GM23248 (cell line): ENCODE results near the gene LGR5. TPM values are rescaled to one million over a fixed set of nuclear protein-coding genes. Genes with fewer than 3 reads are reported as not detected.
A peak's percentile ranks its signal among the peaks of the same experiment; 100 is the strongest.

Source experiments
- DNase-seq: peaks from one replicate; pipeline ENCODE4 v3.0.0-alpha.2; 2015
- H2AFZ ChIP-seq: fragments of 200-600 bp; sonication (generic); 2 replicates; pipeline ENCODE4 v1.6.1; 2016; ENCODE audit warnings: antibody characterized with exemption
- H3F3A ChIP-seq: fragments of 200-600 bp; sonication (generic); 2 replicates; pipeline ENCODE4 v1.6.1; 2016; ENCODE audit warnings: mild to moderate bottlenecking, antibody characterized with exemption, mixed run types; ENCODE audit not compliant: insufficient read depth
- H3K27ac ChIP-seq: fragments of 200-600 bp; sonication (generic); 2 replicates; pipeline ENCODE4 v1.5.1; 2016; ENCODE audit warnings: mild to moderate bottlenecking
- H3K27me3 ChIP-seq: fragments of 200-600 bp; sonication (generic); replicated peaks from 2 replicates; pipeline ENCODE4 v1.6.1; 2016; ENCODE audit warnings: mild to moderate bottlenecking; ENCODE audit not compliant: insufficient read depth
- H3K36me3 ChIP-seq: fragments of 200-600 bp; sonication (generic); 2 replicates; pipeline ENCODE4 v1.6.1; 2016; ENCODE audit warnings: low read depth, mild to moderate bottlenecking
- H3K4me1 ChIP-seq: fragments of 200-600 bp; sonication (generic); 2 replicates; pipeline ENCODE4 v1.6.1; 2016; ENCODE audit warnings: mild to moderate bottlenecking; ENCODE audit not compliant: insufficient read depth
- H3K4me2 ChIP-seq: fragments of 200-600 bp; sonication (generic); one replicate; pipeline ENCODE4 v1.6.1; 2016; ENCODE audit warnings: mild to moderate bottlenecking; ENCODE audit not compliant: unreplicated experiment
- H3K4me3 ChIP-seq: fragments of 200-600 bp; sonication (generic); 2 replicates; pipeline ENCODE4 v1.5.1; 2016; ENCODE audit warnings: mild to moderate bottlenecking
- H3K79me2 ChIP-seq: fragments of 200-600 bp; sonication (generic); 2 replicates; pipeline ENCODE4 v1.6.1; 2016; ENCODE audit warnings: mild to moderate bottlenecking; ENCODE audit not compliant: insufficient read depth
- H3K9ac ChIP-seq: fragments of 200-600 bp; sonication (generic); 2 replicates; pipeline ENCODE4 v1.6.1; 2016; ENCODE audit warnings: mild to moderate bottlenecking
- H3K9me2 ChIP-seq: fragments of 200-600 bp; sonication (generic); 2 replicates; pipeline ENCODE4 v1.6.1; 2016; ENCODE audit warnings: mixed run types, mild to moderate bottlenecking, moderate library complexity; ENCODE audit not compliant: insufficient read depth
- H3K9me3 ChIP-seq: fragments of 200-600 bp; sonication (generic); one replicate; pipeline ENCODE4 v1.6.1; 2017; ENCODE audit warnings: low read depth
- H4K20me1 ChIP-seq: fragments of 200-600 bp; sonication (generic); 2 replicates; pipeline ENCODE4 v1.6.0; 2016; ENCODE audit not compliant: insufficient read depth
- EZH2 ChIP-seq: fragments of 200-600 bp; sonication (generic); IDR thresholded peaks from 2 replicates; pipeline ENCODE4 v1.6.1; 2018; ENCODE audit warnings: antibody characterized with exemption, mild to moderate bottlenecking; ENCODE audit not compliant: insufficient read depth, poor library complexity, severe bottlenecking
- EZH2phosphoT487 ChIP-seq: fragments of 200-600 bp; sonication (generic); IDR thresholded peaks from 2 replicates; pipeline ENCODE4 v1.6.1; 2018; ENCODE audit warnings: antibody characterized with exemption, moderate library complexity, mild to moderate bottlenecking, low read depth; ENCODE audit not compliant: insufficient read depth
- WGBS, 2 experiments: methylation state at CpG; one replicate each; pipeline ENCODE4 v1.1.6; 2015 to 2017; ENCODE audit warnings: low lambda C conversion rate in 2 of 2, low coverage in 1 of 2; ENCODE audit errors: missing lambda C conversion rate in 2 of 2; 5-methylcytosine and 5-hydroxymethylcytosine counted together
- in situ Hi-C: fragments of 300-500 bp; cut with MboI; formaldehyde crosslinking; loops from 2 replicates; pipeline ENCODE4 v1.15.0; 2020
- polyA plus RNA-seq: library from polyadenylated mRNA; unstranded; fragments of >200 nt; fragmentation: Nextera tagmentation; extraction: Ambion mirVana; gene quantifications from 2 replicates; pipeline ENCODE4 v1.2.1, GENCODE V29; 2016
- total RNA-seq: library from RNA; depleted of rRNA; stranded (reverse); fragments of >200 nt; shearing (Covaris generic); gene quantifications from 2 replicates; pipeline ENCODE4 v1.2.3, GENCODE V29; 2014

Gene LGR5
- total and polyA plus RNA-seq, 2 experiments from 2014 or later = not detected

DNA sequence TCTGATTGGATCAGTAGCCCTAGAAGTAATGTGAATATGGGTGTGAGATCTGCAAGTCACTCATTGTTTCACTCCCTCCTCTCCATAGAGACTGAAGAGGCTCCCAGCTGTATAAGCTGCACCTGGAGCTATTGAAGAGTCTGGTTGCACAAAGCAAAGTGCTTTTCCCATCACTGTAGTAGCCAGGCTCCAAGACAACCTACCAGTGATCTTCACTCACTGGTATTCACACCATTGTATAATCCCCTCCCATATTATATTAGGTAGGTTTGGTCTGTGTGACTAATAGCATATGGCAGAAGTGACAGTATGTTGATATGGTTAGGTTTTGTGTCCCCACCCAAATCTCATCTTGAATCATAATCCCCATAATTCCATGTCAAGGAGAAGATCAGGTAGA lies 159.6 kb downstream of the LGR5 start:
- no peak for DNase-seq
- no peak overlapping the region for H3K4me3 ChIP-seq
- H3K9me3 ChIP-seq = no peaks in the 10 kb centered on the region
- no peaks in the 10 kb centered on the region for H3K79me2 ChIP-seq
- H3K4me2 ChIP-seq = no peak overlapping the region
- H4K20me1 ChIP-seq = no peaks in the 10 kb centered on the region
- no peak overlapping the region for H2AFZ ChIP-seq
- no peaks in the 10 kb centered on the region for H3K27me3 ChIP-seq
- TF ChIP-seq EZH2 = no peak
- no peak for TF ChIP-seq EZH2phosphoT487
- H3K36me3 ChIP-seq = no peaks in the 10 kb centered on the region
- no peaks in the 10 kb centered on the region for H3K9me2 ChIP-seq
- H3K4me1 ChIP-seq = 0 out of 2 replicates have a peak, but pooled peaks cover 6% of the 10 kb centered on the region
- H3K27ac ChIP-seq = no peak overlapping the region
- in situ Hi-C loops = no loop called here
- peaks cover 30% of the 10 kb centered on the region for H3F3A ChIP-seq
- no peak overlapping the region for H3K9ac ChIP-seq

DNA sequence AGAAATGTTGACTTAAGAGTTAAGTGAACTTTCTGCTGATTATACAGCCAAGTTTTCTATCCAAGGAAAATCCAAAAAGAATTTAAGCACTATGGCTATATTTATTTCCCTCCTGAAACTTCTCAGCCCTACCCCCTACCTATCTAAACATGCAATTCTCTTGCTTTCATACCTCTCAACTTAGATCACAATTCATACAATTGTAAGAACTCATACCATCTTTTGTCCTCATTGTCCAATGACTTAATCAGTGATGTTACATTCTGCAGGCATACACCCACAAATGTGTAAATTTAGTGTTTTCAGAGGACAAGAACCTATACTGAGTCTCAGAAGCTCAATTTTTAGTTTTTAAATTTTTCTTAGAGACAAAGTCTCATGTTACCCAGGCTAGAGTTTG lies 161.9 kb downstream of the LGR5 start:
- H3K4me3 ChIP-seq = no peak overlapping the region
- H3K27me3 ChIP-seq = no peaks in the 10 kb centered on the region
- no peak overlapping the region for H3K9ac ChIP-seq
- H3K36me3 ChIP-seq = peaks cover 6% of the 10 kb centered on the region; the same call in 1 of the 2 replicates
- peak; percentile 10 for DNase-seq
- H3K9me3 ChIP-seq = no peaks in the 10 kb centered on the region
- no peaks in the 10 kb centered on the region for H3K79me2 ChIP-seq
- H2AFZ ChIP-seq = no peak overlapping the region
- H3K9me2 ChIP-seq = no peaks in the 10 kb centered on the region
- H3F3A ChIP-seq = peaks cover 52% of the 10 kb centered on the region
- H4K20me1 ChIP-seq = no peaks in the 10 kb centered on the region
- in situ Hi-C loops = no loop called here
- H3K4me2 ChIP-seq = no peak overlapping the region
- TF ChIP-seq EZH2phosphoT487 (no peak), EZH2 (no peak)
- no peak overlapping the region for H3K27ac ChIP-seq
- 0 out of 2 replicates have a peak, but pooled peaks cover 6% of the 10 kb centered on the region for H3K4me1 ChIP-seq

DNA sequence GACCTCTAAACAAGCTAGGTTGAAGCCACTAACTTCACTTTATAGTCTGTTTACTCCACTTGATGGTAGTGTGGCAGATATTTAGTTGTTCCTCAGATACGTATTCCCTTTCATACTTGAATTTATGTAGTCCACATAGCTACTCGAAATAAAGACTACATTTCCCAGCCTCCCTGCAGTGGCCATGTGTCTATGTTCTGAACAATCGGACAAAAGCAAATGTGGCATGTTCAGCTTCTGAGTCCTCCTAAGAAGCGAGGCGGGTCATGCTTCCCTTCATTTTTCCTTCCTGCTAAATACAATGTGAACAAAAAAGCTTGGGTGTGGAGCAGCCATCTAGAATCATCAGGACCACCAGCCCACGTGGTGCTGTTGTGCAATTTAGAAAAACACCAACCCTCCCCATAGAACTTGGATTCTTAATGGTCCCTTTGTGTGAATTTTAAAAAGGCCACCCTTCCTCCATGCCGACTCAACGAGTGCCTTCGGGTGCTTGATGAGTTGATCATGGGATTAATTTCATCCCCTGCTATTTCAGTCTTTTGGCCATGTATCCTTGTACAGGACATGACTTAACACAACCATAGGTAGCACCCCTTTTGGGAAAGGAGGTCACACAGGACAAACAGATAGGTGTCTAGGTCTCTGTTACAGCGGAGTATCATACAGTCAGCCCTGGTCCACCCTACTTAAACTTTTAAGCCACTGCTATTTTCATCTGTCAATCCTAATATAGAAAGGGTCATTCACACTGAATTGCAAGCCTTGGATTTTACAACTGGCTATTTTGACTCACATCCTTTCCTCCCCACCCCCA lies 163.4 kb downstream of the LGR5 start:
- Histone ChIP-seq H3K36me3 (peaks cover 20% of the 10 kb centered on the region), H3K79me2 (no peaks in the 10 kb centered on the region), H3K4me1 (0 out of 2 replicates have a peak, but pooled peaks cover 6% of the 10 kb centered on the region), H2AFZ (no peak overlapping the region), H3K4me3 (no peak overlapping the region), H3F3A (peaks cover 58% of the 10 kb centered on the region), H3K27me3 (no peaks in the 10 kb centered on the region), H3K9me3 (no peaks in the 10 kb centered on the region), H4K20me1 (no peaks in the 10 kb centered on the region), H3K4me2 (no peak overlapping the region), H3K27ac (no peak overlapping the region), H3K9me2 (no peaks in the 10 kb centered on the region), H3K9ac (no peak overlapping the region)
- DNase-seq = no peak
- in situ Hi-C loops = no loop called here
- TF ChIP-seq EZH2phosphoT487 (no peak), EZH2 (no peak)
- 76 to 79% methylated on average over 10 of the region's 10 CpGs for WGBS, 2 experiments

DNA sequence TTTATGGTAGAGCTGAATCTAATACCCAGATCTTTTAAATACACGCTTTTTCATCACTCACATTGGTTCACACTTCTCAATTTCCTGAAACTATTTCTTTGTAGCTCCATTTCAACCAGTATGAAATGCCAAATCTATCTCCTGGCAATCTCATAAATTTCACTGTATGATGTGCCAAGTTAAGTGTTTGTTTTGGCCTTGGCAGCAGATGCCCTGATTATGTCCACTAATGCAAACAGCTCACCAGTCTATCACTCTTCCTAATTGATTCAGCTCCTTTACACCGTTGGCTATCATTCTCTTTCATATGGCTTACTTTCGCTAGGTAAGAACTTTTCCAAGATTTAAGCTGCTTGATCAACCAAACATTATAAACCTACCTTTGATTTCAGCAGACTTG lies 165.4 kb downstream of the LGR5 start:
- no peak for TF ChIP-seq EZH2
- TF ChIP-seq EZH2phosphoT487 = no peak
- no peak overlapping the region for H3K27ac ChIP-seq
- in situ Hi-C loops = no loop called here

More for the DNA sequence above, 165.4 kb downstream of the LGR5 start:
- no peaks in the 10 kb centered on the region for H3K79me2 ChIP-seq
- H3F3A ChIP-seq = peaks cover 76% of the 10 kb centered on the region
- H3K9me3 ChIP-seq = no peaks in the 10 kb centered on the region
- no peak overlapping the region for H3K4me2 ChIP-seq
- H2AFZ ChIP-seq = no peak overlapping the region
- no peaks in the 10 kb centered on the region for H3K9me2 ChIP-seq
- H3K36me3 ChIP-seq = peaks cover 41% of the 10 kb centered on the region
- no peak overlapping the region for H3K9ac ChIP-seq
- no peak for DNase-seq
- H3K27me3 ChIP-seq = no peaks in the 10 kb centered on the region
- H4K20me1 ChIP-seq = no peaks in the 10 kb centered on the region; the same call in 1 of the 2 replicates
- WGBS, 2 experiments = 98 to 99% methylated on average over 3 of the region's 3 CpGs
- 0 out of 2 replicates have a peak, but pooled peaks cover 6% of the 10 kb centered on the region for H3K4me1 ChIP-seq
- H3K4me3 ChIP-seq = no peak overlapping the region
